ENCODE data around the gene GORASP1.

- TF ChIP-seq POLR2A (IDR thresholded peaks at IDR 0.05) (no peak), CTCF (IDR thresholded peaks at IDR 0.05) (no peak)
These were observed 508 bp downstream of the GORASP1 start for GRCh38 chr3:39106851-39107387.
